ENCODE results near the gene UGT3A1. TPM values are rescaled to one million over a fixed set of nuclear protein-coding genes. Genes with fewer than 3 reads are reported as not detected.

The UGT3A1 gene
- total and polyA plus RNA-seq, 2 of the 13 experiments (the other 11 are each of a cell fraction or from before 2014, with no cell fraction given): not detected

DNA sequence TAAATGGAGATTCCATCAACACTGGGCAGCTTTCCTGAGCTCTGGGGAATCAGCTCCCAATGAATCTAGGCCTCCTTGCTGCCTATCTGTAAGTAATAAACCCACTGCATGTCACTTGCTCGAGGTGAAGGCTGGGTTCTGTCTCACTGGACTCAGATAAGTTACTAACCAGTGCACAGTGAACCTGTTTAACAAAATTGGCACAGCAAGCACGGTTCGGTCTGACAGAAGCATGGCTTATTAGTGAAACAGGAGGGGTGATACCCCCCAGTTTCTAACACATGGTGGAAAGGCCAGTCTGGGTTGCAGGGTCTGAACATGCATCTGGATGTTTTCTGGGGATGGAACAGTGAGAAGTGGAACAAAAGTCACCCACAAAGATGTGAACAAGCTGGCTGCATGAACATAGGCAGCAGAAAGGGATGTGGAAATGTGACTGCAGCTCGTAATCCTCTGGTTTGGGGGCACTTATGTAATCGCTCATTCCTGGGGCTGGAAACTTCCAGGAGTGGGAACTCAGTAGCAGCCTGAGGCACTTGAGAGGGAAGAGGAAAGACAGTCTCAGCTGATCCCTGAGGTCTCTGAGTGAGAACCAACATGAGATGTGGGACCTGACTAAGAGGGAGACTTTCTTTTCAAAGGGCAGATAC is 37.8 kb upstream of the UGT3A1 start (continued):
- TF ChIP-seq, protein P1, sequence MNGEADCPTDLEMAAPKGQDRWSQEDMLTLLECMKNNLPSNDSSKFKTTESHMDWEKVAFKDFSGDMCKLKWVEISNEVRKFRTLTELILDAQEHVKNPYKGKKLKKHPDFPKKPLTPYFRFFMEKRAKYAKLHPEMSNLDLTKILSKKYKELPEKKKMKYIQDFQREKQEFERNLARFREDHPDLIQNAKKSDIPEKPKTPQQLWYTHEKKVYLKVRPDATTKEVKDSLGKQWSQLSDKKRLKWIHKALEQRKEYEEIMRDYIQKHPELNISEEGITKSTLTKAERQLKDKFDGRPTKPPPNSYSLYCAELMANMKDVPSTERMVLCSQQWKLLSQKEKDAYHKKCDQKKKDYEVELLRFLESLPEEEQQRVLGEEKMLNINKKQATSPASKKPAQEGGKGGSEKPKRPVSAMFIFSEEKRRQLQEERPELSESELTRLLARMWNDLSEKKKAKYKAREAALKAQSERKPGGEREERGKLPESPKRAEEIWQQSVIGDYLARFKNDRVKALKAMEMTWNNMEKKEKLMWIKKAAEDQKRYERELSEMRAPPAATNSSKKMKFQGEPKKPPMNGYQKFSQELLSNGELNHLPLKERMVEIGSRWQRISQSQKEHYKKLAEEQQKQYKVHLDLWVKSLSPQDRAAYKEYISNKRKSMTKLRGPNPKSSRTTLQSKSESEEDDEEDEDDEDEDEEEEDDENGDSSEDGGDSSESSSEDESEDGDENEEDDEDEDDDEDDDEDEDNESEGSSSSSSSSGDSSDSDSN (CRISPR knock-in tag; IDR thresholded peaks at IDR 0.05): no peak
- TF ChIP-seq, protein P2, sequence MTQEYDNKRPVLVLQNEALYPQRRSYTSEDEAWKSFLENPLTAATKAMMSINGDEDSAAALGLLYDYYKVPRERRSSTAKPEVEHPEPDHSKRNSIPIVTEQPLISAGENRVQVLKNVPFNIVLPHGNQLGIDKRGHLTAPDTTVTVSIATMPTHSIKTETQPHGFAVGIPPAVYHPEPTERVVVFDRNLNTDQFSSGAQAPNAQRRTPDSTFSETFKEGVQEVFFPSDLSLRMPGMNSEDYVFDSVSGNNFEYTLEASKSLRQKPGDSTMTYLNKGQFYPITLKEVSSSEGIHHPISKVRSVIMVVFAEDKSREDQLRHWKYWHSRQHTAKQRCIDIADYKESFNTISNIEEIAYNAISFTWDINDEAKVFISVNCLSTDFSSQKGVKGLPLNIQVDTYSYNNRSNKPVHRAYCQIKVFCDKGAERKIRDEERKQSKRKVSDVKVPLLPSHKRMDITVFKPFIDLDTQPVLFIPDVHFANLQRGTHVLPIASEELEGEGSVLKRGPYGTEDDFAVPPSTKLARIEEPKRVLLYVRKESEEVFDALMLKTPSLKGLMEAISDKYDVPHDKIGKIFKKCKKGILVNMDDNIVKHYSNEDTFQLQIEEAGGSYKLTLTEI (CRISPR knock-in tag; conservative IDR thresholded peaks at IDR 0.05): no peak
- no peak for TF ChIP-seq RBAK (CRISPR knock-in tag; IDR thresholded peaks at IDR 0.05)
- TF ChIP-seq ZBTB3 (CRISPR knock-in tag; IDR thresholded peaks at IDR 0.05; ENCODE audit: borderline replicate concordance, low read depth): no peak
- no peak for TF ChIP-seq ZNF569 (CRISPR knock-in tag; IDR thresholded peaks at IDR 0.05; ENCODE audit: borderline replicate concordance)
- no peak for TF ChIP-seq MTF1 (CRISPR knock-in tag; IDR thresholded peaks at IDR 0.05)
- TF ChIP-seq, protein P3, sequence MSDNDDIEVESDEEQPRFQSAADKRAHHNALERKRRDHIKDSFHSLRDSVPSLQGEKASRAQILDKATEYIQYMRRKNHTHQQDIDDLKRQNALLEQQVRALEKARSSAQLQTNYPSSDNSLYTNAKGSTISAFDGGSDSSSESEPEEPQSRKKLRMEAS (IDR thresholded peaks at IDR 0.05): no peak
- TF ChIP-seq, protein P4, sequence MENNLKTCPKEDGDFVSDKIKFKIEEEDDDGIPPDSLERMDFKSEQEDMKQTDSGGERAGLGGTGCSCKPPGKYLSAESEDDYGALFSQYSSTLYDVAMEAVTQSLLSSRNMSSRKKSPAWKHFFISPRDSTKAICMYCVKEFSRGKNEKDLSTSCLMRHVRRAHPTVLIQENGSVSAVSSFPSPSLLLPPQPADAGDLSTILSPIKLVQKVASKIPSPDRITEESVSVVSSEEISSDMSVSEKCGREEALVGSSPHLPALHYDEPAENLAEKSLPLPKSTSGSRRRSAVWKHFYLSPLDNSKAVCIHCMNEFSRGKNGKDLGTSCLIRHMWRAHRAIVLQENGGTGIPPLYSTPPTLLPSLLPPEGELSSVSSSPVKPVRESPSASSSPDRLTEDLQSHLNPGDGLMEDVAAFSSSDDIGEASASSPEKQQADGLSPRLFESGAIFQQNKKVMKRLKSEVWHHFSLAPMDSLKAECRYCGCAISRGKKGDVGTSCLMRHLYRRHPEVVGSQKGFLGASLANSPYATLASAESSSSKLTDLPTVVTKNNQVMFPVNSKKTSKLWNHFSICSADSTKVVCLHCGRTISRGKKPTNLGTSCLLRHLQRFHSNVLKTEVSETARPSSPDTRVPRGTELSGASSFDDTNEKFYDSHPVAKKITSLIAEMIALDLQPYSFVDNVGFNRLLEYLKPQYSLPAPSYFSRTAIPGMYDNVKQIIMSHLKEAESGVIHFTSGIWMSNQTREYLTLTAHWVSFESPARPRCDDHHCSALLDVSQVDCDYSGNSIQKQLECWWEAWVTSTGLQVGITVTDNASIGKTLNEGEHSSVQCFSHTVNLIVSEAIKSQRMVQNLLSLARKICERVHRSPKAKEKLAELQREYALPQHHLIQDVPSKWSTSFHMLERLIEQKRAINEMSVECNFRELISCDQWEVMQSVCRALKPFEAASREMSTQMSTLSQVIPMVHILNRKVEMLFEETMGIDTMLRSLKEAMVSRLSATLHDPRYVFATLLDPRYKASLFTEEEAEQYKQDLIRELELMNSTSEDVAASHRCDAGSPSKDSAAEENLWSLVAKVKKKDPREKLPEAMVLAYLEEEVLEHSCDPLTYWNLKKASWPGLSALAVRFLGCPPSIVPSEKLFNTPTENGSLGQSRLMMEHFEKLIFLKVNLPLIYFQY (CRISPR knock-in tag; IDR thresholded peaks at IDR 0.05; ENCODE audit: borderline replicate concordance): no peak
- no peak for TF ChIP-seq ZNF550 (CRISPR knock-in tag; IDR thresholded peaks at IDR 0.05; ENCODE audit: borderline replicate concordance)
